ENCODE measurements around the gene CRACDL. TPM values are rescaled to one million over a fixed set of nuclear protein-coding genes. Genes with fewer than 3 reads are reported as not detected.

The CRACDL gene
- total and polyA plus RNA-seq, 12 donors, result 1.2 to 7.9 (median 3.2) TPM

DNA sequence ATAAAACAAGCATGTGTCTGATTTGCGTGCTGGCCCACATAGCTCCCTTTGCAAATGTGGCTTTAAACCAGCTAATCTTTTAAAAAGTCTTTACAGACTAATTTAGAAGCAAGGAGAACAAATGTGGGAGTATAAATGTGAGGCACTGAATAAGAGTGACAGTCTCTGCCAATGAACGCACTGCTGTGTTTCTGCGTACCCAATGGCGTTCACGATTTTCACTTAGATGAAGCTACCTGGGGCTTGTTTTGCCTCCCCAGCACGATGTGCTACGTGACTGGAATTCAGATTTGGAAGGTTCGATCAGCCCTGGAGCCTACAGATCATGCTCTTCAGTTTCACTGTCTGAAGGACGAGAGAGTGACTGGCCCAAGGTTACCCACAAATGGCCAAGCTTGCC is 10.8 kb upstream of the CRACDL start:
- peaks cover 0 to 53% (median 27%) of the 10 kb centered on the region in 7 donors for H3K27me3 ChIP-seq
- WGBS, 2 donors, result 84% methylated on average over 9 of the region's 9 CpGs
- intact Hi-C loops (cut with DNase I), result no loop called here

DNA sequence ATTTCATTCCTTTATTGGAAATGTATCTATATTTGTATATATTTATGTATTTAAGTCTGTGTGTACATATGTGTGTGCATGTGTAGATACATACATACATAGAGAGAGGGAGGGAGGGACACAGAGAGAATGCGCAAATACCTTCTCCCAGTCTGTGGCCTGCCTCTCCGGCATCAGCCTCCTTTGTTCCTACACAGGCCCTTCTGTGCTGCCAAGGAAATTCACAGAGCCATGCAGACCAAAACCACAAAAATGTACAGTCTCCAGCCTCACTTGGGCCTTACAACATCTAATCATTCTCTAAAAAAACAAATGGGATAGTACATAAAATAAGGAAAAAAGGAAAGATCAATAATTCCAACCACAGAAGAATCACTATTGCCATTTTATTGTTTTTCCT is 8.8 kb upstream of the CRACDL start:
- H3K27me3 ChIP-seq, result peaks cover 0 to 37% (median 17%) of the 10 kb centered on the region in 7 donors
- H3K9me3 ChIP-seq, result no peaks in the 10 kb centered on the region
- 99 to 100% methylated on average over 2 of the region's 2 CpGs for WGBS, 2 donors
- no peak overlapping the region for H3K4me3 ChIP-seq
- ATAC-seq (no peak), DNase-seq (no peak)
- TF ChIP-seq, protein P1, sequence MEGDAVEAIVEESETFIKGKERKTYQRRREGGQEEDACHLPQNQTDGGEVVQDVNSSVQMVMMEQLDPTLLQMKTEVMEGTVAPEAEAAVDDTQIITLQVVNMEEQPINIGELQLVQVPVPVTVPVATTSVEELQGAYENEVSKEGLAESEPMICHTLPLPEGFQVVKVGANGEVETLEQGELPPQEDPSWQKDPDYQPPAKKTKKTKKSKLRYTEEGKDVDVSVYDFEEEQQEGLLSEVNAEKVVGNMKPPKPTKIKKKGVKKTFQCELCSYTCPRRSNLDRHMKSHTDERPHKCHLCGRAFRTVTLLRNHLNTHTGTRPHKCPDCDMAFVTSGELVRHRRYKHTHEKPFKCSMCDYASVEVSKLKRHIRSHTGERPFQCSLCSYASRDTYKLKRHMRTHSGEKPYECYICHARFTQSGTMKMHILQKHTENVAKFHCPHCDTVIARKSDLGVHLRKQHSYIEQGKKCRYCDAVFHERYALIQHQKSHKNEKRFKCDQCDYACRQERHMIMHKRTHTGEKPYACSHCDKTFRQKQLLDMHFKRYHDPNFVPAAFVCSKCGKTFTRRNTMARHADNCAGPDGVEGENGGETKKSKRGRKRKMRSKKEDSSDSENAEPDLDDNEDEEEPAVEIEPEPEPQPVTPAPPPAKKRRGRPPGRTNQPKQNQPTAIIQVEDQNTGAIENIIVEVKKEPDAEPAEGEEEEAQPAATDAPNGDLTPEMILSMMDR (IDR thresholded peaks at IDR 0.05), result no peak
- no peaks in the 10 kb centered on the region for H3K36me3 ChIP-seq
- H3K27ac ChIP-seq, result no peak overlapping the region
- no peaks in the 10 kb centered on the region for H3K4me1 ChIP-seq
- intact Hi-C loops (cut with DNase I), result no loop called here

More for the DNA sequence above, 10.8 kb upstream of the CRACDL start:
- Histone ChIP-seq H3K27ac (no peak overlapping the region), H3K9me3 (no peaks in the 10 kb centered on the region), H3K4me1 (no peaks in the 10 kb centered on the region), H3K36me3 (no peaks in the 10 kb centered on the region), H3K4me3 (no peak overlapping the region)
- DNase-seq (no peak), ATAC-seq (no peak)
- TF ChIP-seq, protein P1 (IDR thresholded peaks at IDR 0.05), result no peak

DNA sequence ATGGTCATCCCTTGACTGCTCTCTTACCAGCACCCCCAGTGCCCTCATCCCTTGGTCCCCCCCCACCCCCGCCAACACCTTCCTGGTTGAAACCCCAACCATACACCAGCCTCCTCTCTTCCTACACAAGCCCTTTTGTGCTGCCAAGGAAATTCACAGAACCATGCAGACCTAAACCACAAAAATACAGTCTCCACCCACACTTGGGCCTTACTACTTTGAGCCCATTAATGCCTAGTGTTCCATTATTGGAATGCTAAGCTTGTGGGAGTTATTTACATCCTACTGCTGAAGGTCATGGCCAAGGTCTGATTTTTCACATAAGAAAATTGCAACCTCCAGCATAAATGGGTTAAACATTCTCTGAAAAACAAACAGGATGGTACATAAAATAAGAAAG is 4.1 kb upstream of the CRACDL start:
- TF ChIP-seq, protein P1 (IDR thresholded peaks at IDR 0.05), result no peak
- H3K27me3 ChIP-seq, result peaks cover 4 to 52% (median 43%) of the 10 kb centered on the region in 7 donors
- no peak overlapping the region for H3K4me3 ChIP-seq
- DNase-seq (no peak), ATAC-seq (no peak)
- whole genome bisulfite sequencing, 2 donors, result 88 to 100% methylated on average over 1 of the region's 1 CpG
- intact Hi-C loops (cut with DNase I), result no loop called here
- H3K4me1 ChIP-seq, result peaks cover 3 to 17% (median 14%) of the 10 kb centered on the region in 9 donors
- H3K9me3 ChIP-seq, result no peaks in the 10 kb centered on the region
- H3K36me3 ChIP-seq, result no peaks in the 10 kb centered on the region
- no peak overlapping the region for H3K27ac ChIP-seq

DNA sequence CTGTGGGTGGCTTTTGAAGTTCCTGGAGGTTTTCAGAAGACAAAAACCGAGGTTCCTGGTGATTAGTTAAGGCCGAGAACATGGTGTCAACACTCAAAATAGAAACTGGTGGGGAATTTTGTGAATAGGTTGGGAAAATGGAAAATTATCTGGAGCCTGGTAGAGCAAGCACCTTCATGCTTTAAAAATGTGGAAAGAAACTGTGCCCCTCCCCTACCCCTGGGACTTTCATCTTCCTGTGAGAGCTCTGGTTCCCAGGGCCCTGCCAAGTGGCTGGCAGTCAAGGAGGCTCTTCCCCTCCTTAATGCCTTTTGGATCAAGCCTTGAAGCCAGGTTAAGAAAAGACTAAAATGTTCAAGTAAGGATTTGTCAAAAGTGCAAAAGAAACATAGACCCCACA is 1.9 kb upstream of the CRACDL start:
- no peak overlapping the region for H3K4me3 ChIP-seq
- H3K27me3 ChIP-seq, result peaks cover 4 to 62% (median 57%) of the 10 kb centered on the region in 7 donors
- TF ChIP-seq, protein P1 (IDR thresholded peaks at IDR 0.05), result no peak
- peaks cover 3 to 19% (median 14%) of the 10 kb centered on the region in 9 donors for H3K4me1 ChIP-seq
- intact Hi-C loops (cut with DNase I), result no loop called here
- H3K36me3 ChIP-seq, result no peaks in the 10 kb centered on the region
- no peak overlapping the region for H3K27ac ChIP-seq
- H3K9me3 ChIP-seq, result no peaks in the 10 kb centered on the region
- ATAC-seq (no peak), DNase-seq (no peak)
- WGBS, 2 donors, result 71 to 83% methylated on average over 2 of the region's 2 CpGs

All from heart right ventricle (tissue), 16 donors.